Ishikawa (cell line): ENCODE results near the gene KCNA2.

ENCODE experiments used
- EP300 ChIP-seq: IDR thresholded peaks from 2 replicates; pipeline ENCODE4 v1.6.1; 2012; ENCODE audit warnings: borderline replicate concordance
- FOXM1 ChIP-seq: IDR thresholded peaks from 2 replicates; pipeline ENCODE4 v1.6.1; 2012; ENCODE audit warnings: low read depth, borderline replicate concordance
- NFIC ChIP-seq: IDR thresholded peaks from 2 replicates; pipeline ENCODE4 v1.6.1; 2012
- TAF1 ChIP-seq: IDR thresholded peaks from 2 replicates; pipeline ENCODE4 v1.6.1; 2012; ENCODE audit warnings: low read depth, mild to moderate bottlenecking
- YY1 ChIP-seq: IDR thresholded peaks from 2 replicates; pipeline ENCODE4 v1.6.1; 2012; ENCODE audit warnings: low read depth
- TF ChIP-seq, protein P1 (sequence below): IDR thresholded peaks from 2 replicates; pipeline ENCODE4 v1.6.1; 2012

DNA sequence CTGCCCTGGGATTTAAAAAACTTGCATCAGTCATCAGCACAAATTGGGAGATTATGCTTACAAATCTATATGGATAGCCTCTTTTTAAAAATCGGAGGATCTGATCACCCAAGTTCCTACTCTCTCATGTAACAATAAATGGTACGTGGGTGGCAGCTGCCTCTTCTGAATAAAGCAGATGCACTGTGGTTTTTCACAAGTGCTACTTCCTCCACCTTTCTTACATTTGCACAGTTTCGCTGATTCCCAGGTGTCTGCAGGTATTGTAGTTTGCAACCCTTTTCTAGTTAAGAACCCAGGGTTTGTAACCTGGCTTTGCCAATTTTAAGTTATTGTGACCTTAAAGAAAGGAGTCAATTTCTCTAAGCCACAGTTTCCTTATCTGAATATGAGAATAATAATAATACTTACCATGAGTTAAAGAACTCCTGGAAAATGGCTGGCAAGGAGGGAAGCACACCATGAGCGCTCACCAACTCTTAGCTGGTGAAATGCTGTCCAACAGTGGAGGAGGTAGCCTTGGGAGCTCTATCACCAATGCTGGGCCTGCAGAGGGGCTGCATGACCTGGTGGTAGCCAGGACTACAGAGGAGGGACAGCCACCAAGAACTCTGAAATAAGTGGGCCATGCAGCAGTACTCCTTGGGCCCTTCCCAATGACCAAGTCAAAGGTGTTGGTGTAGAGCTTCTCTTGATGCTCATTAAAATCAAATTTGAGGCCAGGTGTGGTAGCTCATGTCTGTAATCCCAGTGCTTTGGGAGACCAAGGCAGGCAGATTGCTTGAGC lies 30.2 kb upstream of the KCNA2 start:
- TF ChIP-seq EP300 (no peak), NFIC (no peak), FOXM1 (no peak), YY1 (no peak), TAF1 (no peak)
- TF ChIP-seq, protein P1, sequence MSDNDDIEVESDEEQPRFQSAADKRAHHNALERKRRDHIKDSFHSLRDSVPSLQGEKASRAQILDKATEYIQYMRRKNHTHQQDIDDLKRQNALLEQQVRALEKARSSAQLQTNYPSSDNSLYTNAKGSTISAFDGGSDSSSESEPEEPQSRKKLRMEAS: no peak
